ENCODE measurements around the gene MMP28. TPM values are rescaled to one million over a fixed set of nuclear protein-coding genes. Genes with fewer than 3 reads are reported as not detected.

MMP28 gene
- total RNA-seq, 2 donors from 2014 or later, result 62.5 to 66.7 TPM

DNA sequence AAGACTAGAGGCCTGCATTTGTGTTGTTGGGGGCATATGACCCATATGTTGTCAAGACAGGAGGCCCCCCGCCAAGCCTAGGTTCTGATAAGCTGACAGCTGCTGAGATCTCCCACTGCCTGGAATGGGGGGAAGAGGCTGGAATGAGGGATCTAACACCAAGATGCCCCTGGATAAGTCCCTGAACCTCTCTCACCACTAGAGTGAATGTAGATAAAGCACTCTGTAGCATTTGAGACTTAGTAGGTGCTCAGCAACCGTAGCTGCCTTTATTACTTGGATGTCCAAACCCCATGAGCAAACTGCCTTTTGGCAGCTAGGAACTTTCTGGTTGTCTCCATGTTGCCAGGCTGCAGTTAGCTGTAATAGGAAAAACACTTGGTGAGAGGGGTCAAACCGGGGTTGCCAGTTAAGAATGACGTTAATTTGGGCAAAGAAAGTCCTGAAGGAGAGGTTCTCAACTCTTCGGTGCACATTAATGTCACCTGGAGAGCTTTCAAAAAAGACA lies 68.4 kb downstream of the MMP28 start:
- TF ChIP-seq, protein P1, sequence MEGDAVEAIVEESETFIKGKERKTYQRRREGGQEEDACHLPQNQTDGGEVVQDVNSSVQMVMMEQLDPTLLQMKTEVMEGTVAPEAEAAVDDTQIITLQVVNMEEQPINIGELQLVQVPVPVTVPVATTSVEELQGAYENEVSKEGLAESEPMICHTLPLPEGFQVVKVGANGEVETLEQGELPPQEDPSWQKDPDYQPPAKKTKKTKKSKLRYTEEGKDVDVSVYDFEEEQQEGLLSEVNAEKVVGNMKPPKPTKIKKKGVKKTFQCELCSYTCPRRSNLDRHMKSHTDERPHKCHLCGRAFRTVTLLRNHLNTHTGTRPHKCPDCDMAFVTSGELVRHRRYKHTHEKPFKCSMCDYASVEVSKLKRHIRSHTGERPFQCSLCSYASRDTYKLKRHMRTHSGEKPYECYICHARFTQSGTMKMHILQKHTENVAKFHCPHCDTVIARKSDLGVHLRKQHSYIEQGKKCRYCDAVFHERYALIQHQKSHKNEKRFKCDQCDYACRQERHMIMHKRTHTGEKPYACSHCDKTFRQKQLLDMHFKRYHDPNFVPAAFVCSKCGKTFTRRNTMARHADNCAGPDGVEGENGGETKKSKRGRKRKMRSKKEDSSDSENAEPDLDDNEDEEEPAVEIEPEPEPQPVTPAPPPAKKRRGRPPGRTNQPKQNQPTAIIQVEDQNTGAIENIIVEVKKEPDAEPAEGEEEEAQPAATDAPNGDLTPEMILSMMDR (IDR thresholded peaks at IDR 0.05), result no peak
- no peak overlapping the region for H3K4me3 ChIP-seq
- H3K9me3 ChIP-seq, result no peaks in the 10 kb centered on the region
- H3K27ac ChIP-seq, result no peak overlapping the region
- DNase-seq, result no peak
- no peaks in the 10 kb centered on the region for H3K27me3 ChIP-seq
- H3K9ac ChIP-seq (ENCODE audit: low read depth in 2 of 2, low read length in 2 of 2), result no peak overlapping the region
- intact Hi-C loops (cut with DNase I), result no loop called here
- no peaks in the 10 kb centered on the region for H3K4me1 ChIP-seq
- H3K36me3 ChIP-seq, result peaks cover 9% of the 10 kb centered on the region

DNA sequence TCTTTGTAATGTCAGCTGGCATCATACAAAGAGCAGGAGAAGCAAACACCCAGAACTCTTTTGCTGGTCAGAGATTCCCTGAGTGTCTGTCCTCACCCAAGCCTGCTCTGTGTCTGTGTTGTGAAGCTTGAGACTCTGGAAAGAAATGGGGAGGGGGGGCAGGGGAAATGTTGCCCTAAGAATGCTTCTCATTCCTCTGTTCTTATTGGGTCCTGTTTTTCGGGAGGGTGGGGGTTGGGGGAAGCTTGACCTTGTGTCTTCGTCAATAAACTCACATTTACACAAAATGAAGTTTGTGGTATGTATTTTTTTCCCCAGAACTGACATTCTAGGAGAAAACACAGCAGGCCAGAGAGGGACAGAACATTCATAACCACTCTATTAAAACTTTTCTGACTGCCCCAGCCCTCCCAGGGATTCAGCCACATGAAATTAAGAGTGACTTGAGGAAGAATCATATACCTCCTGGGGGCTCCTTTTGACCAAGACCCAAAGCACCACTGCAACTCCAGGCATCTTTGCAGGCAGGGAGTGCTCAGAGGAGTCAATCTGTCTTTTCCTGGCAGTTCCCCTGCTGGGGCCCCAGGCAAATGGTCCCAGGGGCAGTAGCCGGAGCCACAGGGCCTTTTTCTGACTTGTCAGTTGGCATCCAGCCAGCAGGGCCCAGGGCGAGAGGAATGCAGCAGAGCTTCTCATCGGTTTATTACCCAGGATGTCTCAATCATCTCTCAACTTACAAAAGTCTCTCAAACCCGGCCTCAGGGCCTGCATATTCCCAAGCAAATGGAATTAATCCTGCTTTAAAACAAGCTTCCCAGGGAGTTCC lies 69.1 kb downstream of the MMP28 start:
- Histone ChIP-seq H3K27ac (no peak overlapping the region), H3K4me3 (no peak overlapping the region), H3K4me1 (no peaks in the 10 kb centered on the region), H3K9ac (ENCODE audit: low read depth in 2 of 2, low read length in 2 of 2) (no peak overlapping the region), H3K27me3 (no peaks in the 10 kb centered on the region), H3K36me3 (peaks cover 9% of the 10 kb centered on the region), H3K9me3 (no peaks in the 10 kb centered on the region)
- intact Hi-C loops (cut with DNase I), result no loop called here
- TF ChIP-seq, protein P1 (IDR thresholded peaks at IDR 0.05), result no peak
- DNase-seq, result peak; percentile 53

DNA sequence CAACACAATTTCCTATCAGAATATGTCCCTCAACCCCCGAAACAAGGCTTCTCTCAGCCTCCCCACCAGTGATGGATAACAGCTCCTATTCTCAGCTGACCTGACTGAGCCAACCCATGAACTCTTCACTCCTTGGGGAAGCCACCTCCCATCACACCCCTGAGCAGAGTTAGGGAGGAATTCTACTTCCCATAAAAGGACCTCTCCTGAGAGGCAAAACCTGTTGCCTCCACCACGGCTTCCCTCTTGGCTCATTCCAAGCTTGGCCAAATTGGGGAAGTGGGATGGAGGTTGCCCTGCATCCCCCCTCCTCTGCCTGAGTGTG lies 69.7 kb downstream of the MMP28 start:
- no peaks in the 10 kb centered on the region for H3K27me3 ChIP-seq
- intact Hi-C loops (cut with DNase I), result no loop called here
- H3K4me3 ChIP-seq, result no peak overlapping the region
- TF ChIP-seq, protein P1 (IDR thresholded peaks at IDR 0.05), result no peak
- H3K9me3 ChIP-seq, result no peaks in the 10 kb centered on the region
- H3K4me1 ChIP-seq, result no peaks in the 10 kb centered on the region
- H3K9ac ChIP-seq (ENCODE audit: low read depth in 2 of 2, low read length in 2 of 2), result no peak overlapping the region
- H3K36me3 ChIP-seq, result peaks cover 9% of the 10 kb centered on the region
- no peak overlapping the region for H3K27ac ChIP-seq
- no peak for DNase-seq

DNA sequence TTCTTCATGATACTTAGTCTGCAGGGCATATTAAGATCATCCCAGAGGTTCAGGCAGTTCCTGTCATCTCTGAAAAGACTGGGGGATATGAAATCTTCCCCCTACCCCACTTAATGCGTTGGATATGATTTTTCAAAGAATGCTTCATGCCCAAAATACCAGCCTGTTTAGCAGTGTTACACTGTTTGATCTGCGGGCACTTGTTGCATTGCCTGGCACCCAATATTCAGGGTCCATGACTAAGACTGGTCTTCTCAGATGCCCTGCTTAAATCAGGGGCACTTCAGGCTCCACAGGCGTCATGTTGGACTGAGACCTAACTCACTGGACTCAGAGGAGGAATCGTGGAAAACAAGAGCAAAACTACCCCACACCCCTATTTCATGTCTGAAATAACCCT lies 70.4 kb downstream of the MMP28 start:
- Histone ChIP-seq H3K36me3 (peaks cover 9% of the 10 kb centered on the region), H3K27ac (no peak overlapping the region)
- intact Hi-C loops (cut with DNase I), result no loop called here

DNA sequence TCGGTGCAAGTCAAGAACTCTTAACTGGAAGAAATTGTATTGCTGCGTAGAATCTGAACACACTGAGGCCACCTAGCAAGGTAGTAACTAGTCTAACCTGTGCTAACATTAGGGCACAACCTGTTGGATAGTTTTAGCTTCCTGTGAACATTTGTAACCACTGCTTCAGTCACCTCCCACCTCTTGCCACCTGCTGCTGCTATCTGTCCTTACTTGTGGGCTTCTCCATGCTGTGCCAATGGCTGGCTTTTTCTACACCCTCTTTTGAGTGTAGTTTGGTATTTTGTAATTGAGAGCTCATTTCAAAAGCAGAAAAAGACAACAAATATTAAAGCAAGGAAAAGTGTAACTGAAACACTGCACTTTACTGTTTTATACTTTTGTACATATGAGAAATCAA lies 71.7 kb downstream of the MMP28 start:
- TF ChIP-seq, protein P1 (IDR thresholded peaks at IDR 0.05), result no peak
- no peaks in the 10 kb centered on the region for H3K9me3 ChIP-seq
- DNase-seq, result no peak
- H3K4me3 ChIP-seq, result no peak overlapping the region
- no peaks in the 10 kb centered on the region for H3K4me1 ChIP-seq
- peaks cover 9% of the 10 kb centered on the region for H3K36me3 ChIP-seq
- H3K27me3 ChIP-seq, result no peaks in the 10 kb centered on the region
- H3K9ac ChIP-seq (ENCODE audit: low read depth in 2 of 2, low read length in 2 of 2), result no peak overlapping the region
- H3K27ac ChIP-seq, result no peak overlapping the region
- intact Hi-C loops (cut with DNase I), result no loop called here

More for the DNA sequence above, 70.4 kb downstream of the MMP28 start:
- no peak for DNase-seq
- TF ChIP-seq, protein P1 (IDR thresholded peaks at IDR 0.05), result no peak
- Histone ChIP-seq H3K9me3 (no peaks in the 10 kb centered on the region), H3K4me3 (no peak overlapping the region), H3K27me3 (no peaks in the 10 kb centered on the region), H3K9ac (ENCODE audit: low read depth in 2 of 2, low read length in 2 of 2) (no peak overlapping the region), H3K4me1 (no peaks in the 10 kb centered on the region)
